ENCODE measurements around the gene SLC35B2.

- TF ChIP-seq CTCF (conservative IDR thresholded peaks at IDR 0.05; ENCODE audit: low read length), result no peak
- TF ChIP-seq EZH2phosphoT487 (IDR thresholded peaks at IDR 0.05; ENCODE audit: borderline replicate concordance, low read depth, low read length), result no peak
Observed at GRCh38 chr6:44223319-44224028, 33.9 kb downstream of the SLC35B2 start, which contains the start of gene SLC29A1.

All from OCI-LY7 (cell line).